Measurements from ENCODE around the gene PDE6C.

The PDE6C gene

GRCh38 chr10:93657757-93658156, 45.4 kb downstream of the PDE6C start:
- FAIRE-seq, result no peak
- DNase-seq (ENCODE audit: insufficient read length), result no peak
- TF ChIP-seq POLR2A (IDR thresholded peaks at IDR 0.05; ENCODE audit: low read depth, low read length) (no peak), POLR2AphosphoS5 (IDR thresholded peaks at IDR 0.05; ENCODE audit: low read depth, low read length) (no peak), TAF1 (IDR thresholded peaks at IDR 0.05; ENCODE audit: borderline replicate concordance, low read depth, low read length) (no peak)

- no peak for DNase-seq (ENCODE audit: insufficient read length)
- FAIRE-seq, result no peak
- TF ChIP-seq TAF1 (IDR thresholded peaks at IDR 0.05; ENCODE audit: borderline replicate concordance, low read depth, low read length) (no peak), POLR2A (IDR thresholded peaks at IDR 0.05; ENCODE audit: low read depth, low read length) (no peak), POLR2AphosphoS5 (IDR thresholded peaks at IDR 0.05; ENCODE audit: low read depth, low read length) (no peak)
These were observed 53.7 kb downstream of the PDE6C start for GRCh38 chr10:93666030-93666429.

GRCh38 chr10:93667795-93668194, 55.5 kb downstream of the PDE6C start:
- DNase-seq (ENCODE audit: insufficient read length) (no peak), FAIRE-seq (no peak)
- TF ChIP-seq POLR2A (IDR thresholded peaks at IDR 0.05; ENCODE audit: low read depth, low read length), result no peak
- no peak for TF ChIP-seq POLR2AphosphoS5 (IDR thresholded peaks at IDR 0.05; ENCODE audit: low read depth, low read length)
- TF ChIP-seq TAF1 (IDR thresholded peaks at IDR 0.05; ENCODE audit: borderline replicate concordance, low read depth, low read length), result no peak

GRCh38 chr10:93670372-93670771, 58.0 kb downstream of the PDE6C start:
- TF ChIP-seq TAF1 (IDR thresholded peaks at IDR 0.05; ENCODE audit: borderline replicate concordance, low read depth, low read length) (no peak), POLR2AphosphoS5 (IDR thresholded peaks at IDR 0.05; ENCODE audit: low read depth, low read length) (no peak), POLR2A (IDR thresholded peaks at IDR 0.05; ENCODE audit: low read depth, low read length) (no peak)
- FAIRE-seq, result no peak
- DNase-seq (ENCODE audit: insufficient read length), result no peak

- FAIRE-seq (no peak), DNase-seq (ENCODE audit: insufficient read length) (no peak)
- TF ChIP-seq POLR2AphosphoS5 (IDR thresholded peaks at IDR 0.05; ENCODE audit: low read depth, low read length) (no peak), TAF1 (IDR thresholded peaks at IDR 0.05; ENCODE audit: borderline replicate concordance, low read depth, low read length) (no peak), POLR2A (IDR thresholded peaks at IDR 0.05; ENCODE audit: low read depth, low read length) (no peak)
These were observed 58.7 kb downstream of the PDE6C start for GRCh38 chr10:93671042-93671441.

GRCh38 chr10:93672022-93672678, 59.8 kb downstream of the PDE6C start:
- TF ChIP-seq TAF1 (IDR thresholded peaks at IDR 0.05; ENCODE audit: borderline replicate concordance, low read depth, low read length) (no peak), POLR2AphosphoS5 (IDR thresholded peaks at IDR 0.05; ENCODE audit: low read depth, low read length) (no peak), POLR2A (IDR thresholded peaks at IDR 0.05; ENCODE audit: low read depth, low read length) (no peak)
- no peak for FAIRE-seq

GRCh38 chr10:93672890-93673289, 60.6 kb downstream of the PDE6C start:
- DNase-seq (ENCODE audit: insufficient read length) (no peak), FAIRE-seq (no peak)
- TF ChIP-seq POLR2A (IDR thresholded peaks at IDR 0.05; ENCODE audit: low read depth, low read length), result no peak
- TF ChIP-seq TAF1 (IDR thresholded peaks at IDR 0.05; ENCODE audit: borderline replicate concordance, low read depth, low read length), result no peak
- no peak for TF ChIP-seq POLR2AphosphoS5 (IDR thresholded peaks at IDR 0.05; ENCODE audit: low read depth, low read length)

More at GRCh38 chr10:93672022-93672678, 59.8 kb downstream of the PDE6C start:
- DNase-seq (ENCODE audit: insufficient read length), result no peak

GRCh38 chr10:93673791-93674190, 61.5 kb downstream of the PDE6C start:
- no peak for TF ChIP-seq POLR2AphosphoS5 (IDR thresholded peaks at IDR 0.05; ENCODE audit: low read depth, low read length)
- no peak for TF ChIP-seq POLR2A (IDR thresholded peaks at IDR 0.05; ENCODE audit: low read depth, low read length)
- TF ChIP-seq TAF1 (IDR thresholded peaks at IDR 0.05; ENCODE audit: borderline replicate concordance, low read depth, low read length), result no peak
- FAIRE-seq, result no peak

GRCh38 chr10:93678386-93678785, 66.0 kb downstream of the PDE6C start:
- DNase-seq (ENCODE audit: insufficient read length), result no peak
- no peak for FAIRE-seq
- TF ChIP-seq POLR2A (IDR thresholded peaks at IDR 0.05; ENCODE audit: low read depth, low read length), result no peak
- no peak for TF ChIP-seq TAF1 (IDR thresholded peaks at IDR 0.05; ENCODE audit: borderline replicate concordance, low read depth, low read length)
- TF ChIP-seq POLR2AphosphoS5 (IDR thresholded peaks at IDR 0.05; ENCODE audit: low read depth, low read length), result no peak

More at GRCh38 chr10:93673791-93674190, 61.5 kb downstream of the PDE6C start:
- DNase-seq (ENCODE audit: insufficient read length), result no peak

- FAIRE-seq (no peak), DNase-seq (ENCODE audit: insufficient read length) (no peak)
- TF ChIP-seq POLR2A (IDR thresholded peaks at IDR 0.05; ENCODE audit: low read depth, low read length) (no peak), TAF1 (IDR thresholded peaks at IDR 0.05; ENCODE audit: borderline replicate concordance, low read depth, low read length) (no peak), POLR2AphosphoS5 (IDR thresholded peaks at IDR 0.05; ENCODE audit: low read depth, low read length) (no peak)
These were observed 66.7 kb downstream of the PDE6C start for GRCh38 chr10:93678805-93679587.

- FAIRE-seq (no peak), DNase-seq (ENCODE audit: insufficient read length) (no peak)
- TF ChIP-seq POLR2A (IDR thresholded peaks at IDR 0.05; ENCODE audit: low read depth, low read length), result no peak
- no peak for TF ChIP-seq TAF1 (IDR thresholded peaks at IDR 0.05; ENCODE audit: borderline replicate concordance, low read depth, low read length)
- no peak for TF ChIP-seq POLR2AphosphoS5 (IDR thresholded peaks at IDR 0.05; ENCODE audit: low read depth, low read length)
These were observed 68.2 kb downstream of the PDE6C start for GRCh38 chr10:93680412-93681047.

Data from GM12892 (cell line).